Adrenal gland (tissue), 12 donors: ENCODE results near the gene GALK1. TPM values are rescaled to one million over a fixed set of nuclear protein-coding genes. Genes with fewer than 3 reads are reported as not detected.

Source experiments
- DNase-seq, 7 donors: peaks; one replicate each; pipeline ENCODE4 v3.0.0-alpha.2; 2019 to 2020
- H3K27ac ChIP-seq, 5 donors: fragments of 200-600 bp; sonication (generic) in 4 of 5; 1 replicate in 3 of 5; 2 replicates in 2 of 5; pipeline versions ENCODE4 v1.5.1 to v1.8.0; 2016 to 2020; ENCODE audit warnings: mild to moderate bottlenecking in 1 of 5
- H3K27me3 ChIP-seq: fragments of 200-600 bp; 2 replicates; pipeline ENCODE4 v1.8.0; 2021
- H3K36me3 ChIP-seq, 2 donors: fragments of 200-600 bp; replicated peaks in 1 of 2; 1 replicate in 1 of 2; 2 replicates in 1 of 2; pipeline versions ENCODE4 v1.5.1 to v1.8.0; 2018 to 2022
- H3K4me1 ChIP-seq, 2 donors: fragments of 200-600 bp; replicated peaks in 1 of 2; 1 replicate in 1 of 2; 2 replicates in 1 of 2; pipeline versions ENCODE4 v1.5.1 to v1.8.0; 2018 to 2021
- H3K4me3 ChIP-seq, 4 donors: fragments of 200-600 bp; sonication (generic) in 3 of 4; one replicate each; pipeline ENCODE4 v1.5.1; 2016 to 2018
- H3K9me3 ChIP-seq, 3 donors: fragments of 200-600 bp; sonication (generic) in 1 of 3; replicated peaks in 1 of 3; 1 replicate in 2 of 3; 2 replicates in 1 of 3; pipeline versions ENCODE4 v1.5.1 to v1.8.0; 2016 to 2021
- POLR2A ChIP-seq, 2 donors: fragments of 450-650 bp; IDR thresholded peaks; one replicate each; pipeline ENCODE4 v1.6.1; 2017; ENCODE audit warnings: antibody characterized with exemption in 2 of 2, mild to moderate bottlenecking in 2 of 2, moderate library complexity in 1 of 2
- WGBS, 4 donors: extraction: QIAGEN DNeasy Blood & Tissue Kit in 2 of 4; methylation state at CpG; one replicate each; pipeline versions ENCODE4 v1.1.5 to v1.1.7; 2013 to 2017; 5-methylcytosine and 5-hydroxymethylcytosine counted together
- intact Hi-C, 2 donors: fragments of 100-400 bp; cut with DNase I; formaldehyde crosslinking; loops; one replicate each; pipeline versions ENCODE4 v1.14.1 to v1.15.0; 2022 to 2023
- polyA plus RNA-seq, 3 donors: library from polyadenylated mRNA; stranded (reverse); fragments of 200-250 nt in 2 of 3; fragments of 350-450 nt in 1 of 3; fragmentation: Illumina TruSeq in 1 of 3; extraction: RNeasy Lipid Tissue Mini Kit (QIAGEN cat#74804) in 1 of 3; gene quantifications; one replicate each; pipeline ENCODE4 v1.2.3, GENCODE V29; 2013 to 2014
- total RNA-seq, 9 donors: library from RNA; depleted of rRNA in 4 of 9; stranded (reverse); fragments of >200 nt in 4 of 9; fragments of 120-200 nt in 1 of 9; fragmentation: NEBNext Ultra II Directional in 1 of 9; extraction: Animal tissue kit (Norgen Biotek cat#: 25700) in 1 of 9; gene quantifications; one replicate each; pipeline versions ENCODE4 v1.1.0 to v1.2.4, GENCODE V29; 2013 to 2023
- TF ChIP-seq, protein P1 (sequence below), 6 experiments: fragments of 450-650 bp in 4 of 6; fragments of 200-600 bp in 2 of 6; sonication (generic) in 1 of 6; IDR thresholded peaks; 1 replicate in 5 of 6; 2 replicates in 1 of 6; pipeline versions ENCODE4 v1.5.1 to v1.8.0; 2016 to 2021; ENCODE audit warnings: antibody characterized with exemption in 6 of 6, mild to moderate bottlenecking in 2 of 6, moderate library complexity in 1 of 6
- donor health status: healthy with polysubstance abuse.
- donor health status: Bipolar disorder and iron deficiency.
- donor health status: DM: yes; HTN: yes; CAD: no.
- donor health status: DM: no; HTN: no; CAD: no.
- donor health status: DM: no; HTN: no; CAD: no.
- donor health status: DM: yes; HTN: yes; CAD: no.

GALK1 gene
- total and polyA plus RNA-seq, 12 donors, result 1.4 to 47.3 (median 25.3) TPM

DNA sequence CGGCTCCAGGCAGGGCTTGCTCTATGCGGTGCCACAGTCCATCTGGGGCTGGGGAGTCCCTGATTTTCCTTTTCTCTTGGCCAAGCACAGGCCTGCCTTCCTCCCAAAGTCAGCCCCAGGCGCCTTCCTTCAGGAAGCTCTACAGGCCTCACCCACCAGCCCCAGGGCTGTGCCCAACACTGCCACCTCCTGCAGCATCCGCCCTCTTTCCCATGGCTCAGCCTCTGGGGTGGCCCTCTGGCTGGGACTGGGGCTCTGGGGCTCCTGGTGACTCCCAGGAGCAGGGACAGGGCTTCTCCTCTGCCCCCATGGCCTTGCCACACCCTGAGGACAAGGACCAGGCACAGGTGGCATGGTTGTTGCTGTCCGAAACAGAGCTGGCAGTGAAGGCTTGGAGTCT lies 42.9 kb downstream of the GALK1 start:
- TF ChIP-seq POLR2A (IDR thresholded peaks at IDR 0.05), result no peak
- TF ChIP-seq, protein P1, sequence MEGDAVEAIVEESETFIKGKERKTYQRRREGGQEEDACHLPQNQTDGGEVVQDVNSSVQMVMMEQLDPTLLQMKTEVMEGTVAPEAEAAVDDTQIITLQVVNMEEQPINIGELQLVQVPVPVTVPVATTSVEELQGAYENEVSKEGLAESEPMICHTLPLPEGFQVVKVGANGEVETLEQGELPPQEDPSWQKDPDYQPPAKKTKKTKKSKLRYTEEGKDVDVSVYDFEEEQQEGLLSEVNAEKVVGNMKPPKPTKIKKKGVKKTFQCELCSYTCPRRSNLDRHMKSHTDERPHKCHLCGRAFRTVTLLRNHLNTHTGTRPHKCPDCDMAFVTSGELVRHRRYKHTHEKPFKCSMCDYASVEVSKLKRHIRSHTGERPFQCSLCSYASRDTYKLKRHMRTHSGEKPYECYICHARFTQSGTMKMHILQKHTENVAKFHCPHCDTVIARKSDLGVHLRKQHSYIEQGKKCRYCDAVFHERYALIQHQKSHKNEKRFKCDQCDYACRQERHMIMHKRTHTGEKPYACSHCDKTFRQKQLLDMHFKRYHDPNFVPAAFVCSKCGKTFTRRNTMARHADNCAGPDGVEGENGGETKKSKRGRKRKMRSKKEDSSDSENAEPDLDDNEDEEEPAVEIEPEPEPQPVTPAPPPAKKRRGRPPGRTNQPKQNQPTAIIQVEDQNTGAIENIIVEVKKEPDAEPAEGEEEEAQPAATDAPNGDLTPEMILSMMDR (IDR thresholded peaks at IDR 0.05), result no peak
- Histone ChIP-seq H3K27me3 (peaks cover 21% of the 10 kb centered on the region), H3K4me1 (peaks cover 0 to 7% of the 10 kb centered on the region in 2 donors), H3K27ac (no peak overlapping the region), H3K36me3 (no peaks in the 10 kb centered on the region), H3K9me3 (no peaks in the 10 kb centered on the region), H3K4me3 (no peak overlapping the region)
- DNase-seq, result no peak
- intact Hi-C loops, result no loop called here
- 74 to 92% (median 84%) methylated on average over 4 to 5 of the region's 5 CpGs for WGBS, 4 donors

DNA sequence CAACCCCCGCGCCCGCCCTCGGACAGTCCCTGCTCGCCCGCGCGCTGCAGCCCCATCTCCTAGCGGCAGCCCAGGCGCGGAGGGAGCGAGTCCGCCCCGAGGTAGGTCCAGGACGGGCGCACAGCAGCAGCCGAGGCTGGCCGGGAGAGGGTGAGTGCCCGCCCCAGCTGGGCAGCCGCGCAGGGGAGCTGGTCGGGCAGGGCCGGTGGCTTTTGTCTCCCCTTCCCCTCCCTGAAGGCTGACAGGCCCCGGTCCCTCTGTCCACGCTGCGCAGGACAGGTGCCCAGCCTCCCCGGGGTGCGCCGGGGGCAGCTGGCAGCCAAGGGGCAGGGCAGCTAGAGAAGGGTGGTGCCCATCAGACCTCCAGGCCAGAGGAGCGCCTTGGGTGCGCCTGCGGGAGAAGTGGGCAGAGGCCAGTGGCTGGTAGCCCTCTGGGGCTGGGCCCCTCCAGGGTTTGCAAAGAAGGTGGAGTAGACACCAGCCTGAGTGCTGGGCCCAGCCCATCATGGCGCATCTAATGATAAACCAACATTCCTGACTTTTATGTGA lies 43.5 kb downstream of the GALK1 start:
- Histone ChIP-seq H3K36me3 (no peaks in the 10 kb centered on the region), H3K27me3 (peaks cover 21% of the 10 kb centered on the region), H3K9me3 (no peaks in the 10 kb centered on the region), H3K4me1 (peaks cover 0 to 7% of the 10 kb centered on the region in 2 donors), H3K27ac (peak overlapping the region in 1 of 5 donors; percentile 52), H3K4me3 (peak overlapping the region in 2 of 4 donors; percentile 9 to 62)
- no peak for DNase-seq
- intact Hi-C loops, result no loop called here
- 16 to 78% (median 41%) methylated on average over 4 to 33 of the region's 33 CpGs for WGBS, 4 donors
- TF ChIP-seq, protein P1 (IDR thresholded peaks at IDR 0.05), result no peak
- no peak for TF ChIP-seq POLR2A (IDR thresholded peaks at IDR 0.05)

DNA sequence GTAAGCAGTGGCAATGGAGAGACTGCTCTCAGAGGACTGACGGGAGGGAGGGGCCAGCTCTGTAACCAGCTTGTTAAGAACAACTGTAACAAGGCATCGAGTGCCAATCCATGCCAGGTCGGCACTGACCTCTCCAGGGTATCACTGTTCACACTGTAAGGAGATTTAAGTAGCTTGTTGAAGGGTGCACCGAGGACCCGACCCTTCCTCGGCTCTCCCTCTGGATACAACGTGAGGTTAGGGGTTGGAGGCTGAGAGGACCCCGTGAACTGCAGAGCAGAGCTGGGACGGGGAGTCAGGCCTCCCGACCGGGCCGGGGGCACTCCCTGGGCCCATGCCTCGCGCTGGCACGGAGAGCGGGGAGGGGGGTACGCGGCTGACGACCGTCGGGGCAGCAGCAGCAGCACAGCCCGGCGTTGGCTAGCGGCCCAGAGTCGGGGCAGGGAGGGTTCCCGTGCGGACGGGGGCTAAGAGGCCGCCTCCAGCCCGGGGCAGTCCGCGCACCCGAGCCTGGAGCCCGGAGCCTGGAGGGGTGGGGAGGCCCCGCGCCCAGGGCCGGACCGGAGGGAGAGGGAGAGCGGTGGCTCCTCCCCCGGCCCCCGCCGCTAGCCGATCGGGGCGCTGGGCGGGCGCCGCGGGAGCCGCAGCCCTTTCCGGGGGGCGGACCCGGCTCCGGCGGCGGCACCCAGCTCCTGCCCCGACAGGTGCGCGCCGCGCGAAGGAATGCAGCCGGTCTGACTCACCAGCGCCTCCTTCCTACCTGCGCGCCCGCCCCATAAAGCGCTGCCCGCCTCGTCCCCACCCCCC lies 44.1 kb downstream of the GALK1 start, which contains the start of gene ITGB4:
TSS of gene ITGB4 (plus strand) at position 804 of the 807 bp plus-strand sequence. CDS start 3,245 bp downstream, outside the sequence.
- no peaks in the 10 kb centered on the region for H3K36me3 ChIP-seq
- H3K4me1 ChIP-seq, result peaks cover 0 to 7% of the 10 kb centered on the region in 2 donors
- WGBS, 4 donors, result 2 to 23% (median 7%) methylated on average over 5 to 70 of the region's 70 CpGs
- intact Hi-C loops, result no loop called here
- H3K27me3 ChIP-seq, result peaks cover 21% of the 10 kb centered on the region
- H3K9me3 ChIP-seq, result no peaks in the 10 kb centered on the region
- peak within 1 kb of the TSS in 1 of 5 donors; percentile 52 for H3K27ac ChIP-seq
- DNase-seq, result peak in 1 of 7 donors; percentile 15
- TF ChIP-seq, protein P1 (IDR thresholded peaks at IDR 0.05), result no peak
- TF ChIP-seq POLR2A (IDR thresholded peaks at IDR 0.05), result no peak
- peak within 1 kb of the TSS in 2 of 4 donors; percentile 9 to 62 for H3K4me3 ChIP-seq

DNA sequence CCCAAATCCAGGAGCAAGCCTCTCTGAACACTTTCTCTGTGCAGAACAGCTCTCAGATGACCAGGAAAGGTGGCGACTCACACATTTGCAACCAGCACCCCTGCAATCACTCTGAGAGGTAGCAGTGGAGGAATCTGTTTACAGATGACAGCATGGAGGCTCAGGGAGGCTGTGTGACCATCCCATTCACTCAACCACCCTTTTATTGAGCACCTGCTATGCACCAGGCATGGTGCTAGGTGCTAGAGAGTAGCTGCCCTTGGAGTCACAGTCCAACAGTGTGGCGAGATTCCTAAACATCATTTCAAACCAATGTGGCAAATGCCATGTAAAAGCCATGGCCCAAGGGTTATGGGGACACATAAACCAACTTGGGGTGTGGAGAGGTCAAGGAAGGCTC lies 45.3 kb downstream of the GALK1 start:
- 80 to 91% (median 87%) methylated on average over 2 of the region's 2 CpGs for whole genome bisulfite sequencing, 4 donors
- no peak for TF ChIP-seq POLR2A (IDR thresholded peaks at IDR 0.05)
- TF ChIP-seq, protein P1 (IDR thresholded peaks at IDR 0.05), result no peak
- peaks cover 0 to 7% of the 10 kb centered on the region in 2 donors for H3K4me1 ChIP-seq

More for the DNA sequence above, 45.3 kb downstream of the GALK1 start:
- H3K9me3 ChIP-seq, result no peaks in the 10 kb centered on the region
- intact Hi-C loops, result no loop called here
- no peaks in the 10 kb centered on the region for H3K36me3 ChIP-seq
- no peak for DNase-seq
- H3K27ac ChIP-seq, result no peak overlapping the region
- peaks cover 21% of the 10 kb centered on the region for H3K27me3 ChIP-seq
- no peak overlapping the region for H3K4me3 ChIP-seq
